ELR (cell line): ENCODE measurements around the gene DIAPH3.

Experiments used
- DNase-seq: peaks from one replicate; pipeline ENCODE4 v3.0.0-alpha.2; 2015; ENCODE audit warnings: low read depth

DIAPH3 gene

GRCh38 chr13:59951011-59951410, 212.7 kb downstream of the DIAPH3 start:
- DNase-seq, result no peak

GRCh38 chr13:59950266-59950665, 213.5 kb downstream of the DIAPH3 start:
- DNase-seq, result no peak

- DNase-seq, result no peak
Measured at GRCh38 chr13:59948686-59949085, 215.0 kb downstream of the DIAPH3 start.

GRCh38 chr13:59946944-59947343, 216.8 kb downstream of the DIAPH3 start:
- DNase-seq, result no peak

- no peak for DNase-seq
Measured at GRCh38 chr13:59931621-59932020, 232.1 kb downstream of the DIAPH3 start.

GRCh38 chr13:59924256-59924655, 239.5 kb downstream of the DIAPH3 start:
- DNase-seq, result no peak

- DNase-seq, result peak; percentile 5
Measured at GRCh38 chr13:59915252-59915651, 248.5 kb downstream of the DIAPH3 start.

- peak; percentile 13 for DNase-seq
Measured at GRCh38 chr13:59914556-59914955, 249.2 kb downstream of the DIAPH3 start.

- peak; percentile 56 for DNase-seq
Measured at GRCh38 chr13:59906413-59907049, 257.2 kb downstream of the DIAPH3 start.

- no peak for DNase-seq
Measured at GRCh38 chr13:59901191-59901590, 262.5 kb downstream of the DIAPH3 start.

- DNase-seq, result no peak
Measured at GRCh38 chr13:59898066-59898465, 265.7 kb downstream of the DIAPH3 start.

- DNase-seq, result no peak
Measured at GRCh38 chr13:59893266-59893665, 270.5 kb downstream of the DIAPH3 start.

- DNase-seq, result no peak
Measured at GRCh38 chr13:59891053-59891452, 272.7 kb downstream of the DIAPH3 start.

GRCh38 chr13:59890054-59890453, 273.7 kb downstream of the DIAPH3 start:
- no peak for DNase-seq

- DNase-seq, result no peak
Measured at GRCh38 chr13:59888408-59888807, 275.3 kb downstream of the DIAPH3 start.

- no peak for DNase-seq
Measured at GRCh38 chr13:59885076-59885475, 278.7 kb downstream of the DIAPH3 start.

- no peak for DNase-seq
Measured at GRCh38 chr13:59883885-59884284, 279.8 kb downstream of the DIAPH3 start.

GRCh38 chr13:59880468-59880867, 283.3 kb downstream of the DIAPH3 start:
- peak; percentile 60 for DNase-seq

- no peak for DNase-seq
Measured at GRCh38 chr13:59879281-59879680, 284.4 kb downstream of the DIAPH3 start.

- DNase-seq, result no peak
Measured at GRCh38 chr13:59877933-59878332, 285.8 kb downstream of the DIAPH3 start.

- no peak for DNase-seq
Measured at GRCh38 chr13:59874973-59875372, 288.8 kb downstream of the DIAPH3 start.

GRCh38 chr13:59873856-59874255, 289.9 kb downstream of the DIAPH3 start:
- DNase-seq, result no peak

- DNase-seq, result no peak
Measured at GRCh38 chr13:59873309-59873708, 290.4 kb downstream of the DIAPH3 start.

- no peak for DNase-seq
Measured at GRCh38 chr13:59867867-59868266, 295.9 kb downstream of the DIAPH3 start.
